Ovary (tissue), 3 donors: Measurements from ENCODE around the gene ZNF74.

Source experiments
- CTCF ChIP-seq, 3 donors: fragments of 450-650 bp in 2 of 3; fragments of 200-600 bp in 1 of 3; IDR thresholded peaks; one replicate each; pipeline versions ENCODE4 v1.5.1 to v1.8.0; 2016 to 2022; ENCODE audit warnings: antibody characterized with exemption in 3 of 3, mild to moderate bottlenecking in 1 of 3
- EP300 ChIP-seq: sonication (generic); formaldehyde crosslinking; IDR thresholded peaks from one replicate; pipeline ENCODE4 v1.6.1; 2017; ENCODE audit warnings: antibody characterized with exemption
- donor health status: DM: no; HTN: no; CAD: no.

GRCh38 chr22:20414450-20414849 lies 20.5 kb downstream of the ZNF74 start:
- TF ChIP-seq CTCF (IDR thresholded peaks at IDR 0.05) (no peak), EP300 (no peak)
